Upper lobe of right lung (tissue), 1 donor: ENCODE results near the gene CCSER1. TPM values are rescaled to one million over a fixed set of nuclear protein-coding genes. Genes with fewer than 3 reads are reported as not detected.
"Not testable (repeated sequence)": the region's sequence is repeated elsewhere in the genome, so short reads cannot be mapped to it uniquely, and the experiment has no call there.

Experiments
- ATAC-seq: fragments of 200-7000 bp; cut with Tn5 transposase; one replicate; pipeline ENCODE4 v1.9.1; 2020; ENCODE audit warnings: mild to moderate bottlenecking, moderate library complexity
- DNase-seq: peaks from one replicate; pipeline ENCODE4 v3.0.0-alpha.2; 2020
- H3K27ac ChIP-seq: fragments of 200-600 bp; one replicate; pipeline ENCODE4 v1.8.0; 2022
- H3K27me3 ChIP-seq: fragments of 200-600 bp; one replicate; pipeline ENCODE4 v1.8.0; 2022; ENCODE audit warnings: mild to moderate bottlenecking
- H3K36me3 ChIP-seq: fragments of 200-600 bp; one replicate; pipeline ENCODE4 v1.8.0; 2022
- H3K4me1 ChIP-seq: fragments of 200-600 bp; one replicate; pipeline ENCODE4 v1.8.0; 2022
- H3K4me3 ChIP-seq: fragments of 200-600 bp; one replicate; pipeline ENCODE4 v1.8.0; 2022; ENCODE audit warnings: mild to moderate bottlenecking
- H3K9me3 ChIP-seq: fragments of 200-600 bp; one replicate; pipeline ENCODE4 v1.8.0; 2022
- intact Hi-C: fragments of 100-400 bp; cut with DNase I; formaldehyde crosslinking; loops from one replicate; pipeline ENCODE4 v1.11.0; 2022
- total RNA-seq: library from RNA; stranded (reverse); fragmentation: NEBNext Ultra II Directional; extraction: Animal tissue kit (Norgen Biotek cat#: 25700); gene quantifications from one replicate; pipeline ENCODE4 v1.2.1, GENCODE V29; 2021
- TF ChIP-seq, protein P1 (sequence below): fragments of 200-600 bp; IDR thresholded peaks from one replicate; pipeline ENCODE4 v1.8.0; 2022; ENCODE audit warnings: antibody characterized with exemption
- donor health status: DM: no; HTN: yes; CAD: no; lungs with severe emphysema.

CCSER1 gene
- total RNA-seq, 1 donor from 2014 or later: 7.4 TPM

GRCh38 chr4:91304292-91304691 is 1177.1 kb downstream of the CCSER1 start:
- DNase-seq (no peak), ATAC-seq (no peak)
- H3K4me1 ChIP-seq: no peaks in the 10 kb centered on the region
- H3K27me3 ChIP-seq: no peaks in the 10 kb centered on the region
- H3K36me3 ChIP-seq: no peaks in the 10 kb centered on the region
- H3K4me3 ChIP-seq: no peak overlapping the region
- no peak overlapping the region for H3K27ac ChIP-seq
- TF ChIP-seq, protein P1, sequence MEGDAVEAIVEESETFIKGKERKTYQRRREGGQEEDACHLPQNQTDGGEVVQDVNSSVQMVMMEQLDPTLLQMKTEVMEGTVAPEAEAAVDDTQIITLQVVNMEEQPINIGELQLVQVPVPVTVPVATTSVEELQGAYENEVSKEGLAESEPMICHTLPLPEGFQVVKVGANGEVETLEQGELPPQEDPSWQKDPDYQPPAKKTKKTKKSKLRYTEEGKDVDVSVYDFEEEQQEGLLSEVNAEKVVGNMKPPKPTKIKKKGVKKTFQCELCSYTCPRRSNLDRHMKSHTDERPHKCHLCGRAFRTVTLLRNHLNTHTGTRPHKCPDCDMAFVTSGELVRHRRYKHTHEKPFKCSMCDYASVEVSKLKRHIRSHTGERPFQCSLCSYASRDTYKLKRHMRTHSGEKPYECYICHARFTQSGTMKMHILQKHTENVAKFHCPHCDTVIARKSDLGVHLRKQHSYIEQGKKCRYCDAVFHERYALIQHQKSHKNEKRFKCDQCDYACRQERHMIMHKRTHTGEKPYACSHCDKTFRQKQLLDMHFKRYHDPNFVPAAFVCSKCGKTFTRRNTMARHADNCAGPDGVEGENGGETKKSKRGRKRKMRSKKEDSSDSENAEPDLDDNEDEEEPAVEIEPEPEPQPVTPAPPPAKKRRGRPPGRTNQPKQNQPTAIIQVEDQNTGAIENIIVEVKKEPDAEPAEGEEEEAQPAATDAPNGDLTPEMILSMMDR: no peak
- intact Hi-C loops: no loop called here
- H3K9me3 ChIP-seq: no peaks in the 10 kb centered on the region

GRCh38 chr4:91317434-91317833 is 1190.2 kb downstream of the CCSER1 start:
- DNase-seq (no peak), ATAC-seq (no peak)
- no peaks in the 10 kb centered on the region for H3K27me3 ChIP-seq
- TF ChIP-seq, protein P1: no peak
- no peaks in the 10 kb centered on the region for H3K36me3 ChIP-seq
- H3K4me3 ChIP-seq: no peak overlapping the region
- intact Hi-C loops: no loop called here
- no peaks in the 10 kb centered on the region for H3K9me3 ChIP-seq
- no peak overlapping the region for H3K27ac ChIP-seq
- H3K4me1 ChIP-seq: no peaks in the 10 kb centered on the region

- Histone ChIP-seq H3K27ac (no peak overlapping the region), H3K4me1 (no peaks in the 10 kb centered on the region), H3K36me3 (no peaks in the 10 kb centered on the region), H3K27me3 (no peaks in the 10 kb centered on the region), H3K9me3 (no peaks in the 10 kb centered on the region), H3K4me3 (no peak overlapping the region)
- TF ChIP-seq, protein P1: no peak
- DNase-seq: no peak
- no peak for ATAC-seq
- intact Hi-C loops: no loop called here
Observed at GRCh38 chr4:91319556-91320268, 1192.5 kb downstream of the CCSER1 start.

GRCh38 chr4:91322961-91323360 is 1195.8 kb downstream of the CCSER1 start:
- H3K36me3 ChIP-seq: no peaks in the 10 kb centered on the region
- TF ChIP-seq, protein P1: no peak
- H3K4me3 ChIP-seq: no peak overlapping the region
- no peaks in the 10 kb centered on the region for H3K9me3 ChIP-seq
- H3K27me3 ChIP-seq: no peaks in the 10 kb centered on the region
- no peak overlapping the region for H3K27ac ChIP-seq
- no peak for DNase-seq
- no peak for ATAC-seq
- no peaks in the 10 kb centered on the region for H3K4me1 ChIP-seq
- intact Hi-C loops: no loop called here

GRCh38 chr4:91325495-91325894 is 1198.3 kb downstream of the CCSER1 start:
- Histone ChIP-seq H3K4me3 (no peak overlapping the region), H3K4me1 (no peaks in the 10 kb centered on the region), H3K27me3 (no peaks in the 10 kb centered on the region), H3K27ac (no peak overlapping the region), H3K9me3 (no peaks in the 10 kb centered on the region), H3K36me3 (no peaks in the 10 kb centered on the region)
- intact Hi-C loops: no loop called here
- no peak for DNase-seq
- TF ChIP-seq, protein P1: no peak
- ATAC-seq: no peak

GRCh38 chr4:91326167-91326566 is 1199.0 kb downstream of the CCSER1 start:
- H3K27me3 ChIP-seq, H3K9me3 ChIP-seq, ATAC-seq, DNase-seq, H3K4me1 ChIP-seq, H3K27ac ChIP-seq, H3K4me3 ChIP-seq, H3K36me3 ChIP-seq, intact Hi-C loops: not testable (repeated sequence)
